Central memory CD8-positive, alpha-beta T cell (primary cell): ENCODE results near the gene TRNT1.

Experiments used
- ATAC-seq: fragments of 150-1000 bp; cut with Tn5 transposase; replicated peaks from 2 replicates; pipeline ENCODE4 v1.10.0; 2022; ENCODE audit warnings: mild to moderate bottlenecking, moderate FRiP score, moderate number of reproducible peaks; ENCODE audit not compliant: poor library complexity, severe bottlenecking; ENCODE audit errors: extremely low read depth
- DNase-seq, 2 donors: peaks; one replicate each; pipeline ENCODE4 v3.0.0; 2021; ENCODE audit warnings: low spot score in 2 of 2
- H3K27ac Mint-ChIP-seq: one replicate; pipeline ENCODE4 v1.8.0; 2022; ENCODE audit warnings: low read depth, mild to moderate bottlenecking, moderate library complexity, mixed read lengths
- H3K27me3 Mint-ChIP-seq: one replicate; pipeline ENCODE4 v1.8.0; 2022; ENCODE audit warnings: mixed read lengths
- H3K36me3 Mint-ChIP-seq: one replicate; pipeline ENCODE4 v1.8.0; 2022; ENCODE audit warnings: mild to moderate bottlenecking, moderate library complexity, mixed read lengths; ENCODE audit not compliant: insufficient read depth
- H3K4me1 Mint-ChIP-seq: one replicate; pipeline ENCODE4 v1.8.0; 2022; ENCODE audit warnings: mixed read lengths
- H3K4me3 Mint-ChIP-seq: one replicate; pipeline ENCODE4 v1.8.0; 2022; ENCODE audit warnings: mild to moderate bottlenecking, moderate library complexity, mixed read lengths
- H3K9me3 Mint-ChIP-seq: one replicate; pipeline ENCODE4 v1.8.0; 2022; ENCODE audit warnings: mixed read lengths

The TRNT1 gene

DNA sequence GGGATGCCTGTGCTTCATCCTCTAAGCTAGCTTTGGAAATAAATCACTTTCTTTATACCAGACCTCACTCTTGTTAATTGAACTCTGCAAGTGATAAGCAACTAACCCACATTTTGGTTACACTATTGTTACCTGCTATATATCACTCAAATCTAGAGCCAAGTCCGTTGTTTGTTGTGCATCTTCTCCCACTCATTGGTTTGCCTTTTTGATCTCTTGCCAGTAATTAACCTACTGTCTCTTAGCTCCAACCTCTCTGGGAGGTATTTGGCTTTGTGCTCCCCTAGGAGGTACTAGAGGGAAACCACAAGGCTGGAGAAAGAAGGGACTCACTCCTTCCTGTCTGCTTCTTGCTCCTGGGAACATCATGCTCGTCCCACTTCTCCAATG is 65.5 kb downstream of the TRNT1 start:
- Mint-ChIP-seq H3K27me3 (no peaks in the 10 kb centered on the region), H3K4me1 (peaks cover 23% of the 10 kb centered on the region), H3K27ac (peak overlapping the region; percentile 81), H3K36me3 (no peaks in the 10 kb centered on the region), H3K9me3 (no peaks in the 10 kb centered on the region), H3K4me3 (peak overlapping the region; percentile 56)
- no peak for DNase-seq
- ATAC-seq = peak; percentile 37

DNA sequence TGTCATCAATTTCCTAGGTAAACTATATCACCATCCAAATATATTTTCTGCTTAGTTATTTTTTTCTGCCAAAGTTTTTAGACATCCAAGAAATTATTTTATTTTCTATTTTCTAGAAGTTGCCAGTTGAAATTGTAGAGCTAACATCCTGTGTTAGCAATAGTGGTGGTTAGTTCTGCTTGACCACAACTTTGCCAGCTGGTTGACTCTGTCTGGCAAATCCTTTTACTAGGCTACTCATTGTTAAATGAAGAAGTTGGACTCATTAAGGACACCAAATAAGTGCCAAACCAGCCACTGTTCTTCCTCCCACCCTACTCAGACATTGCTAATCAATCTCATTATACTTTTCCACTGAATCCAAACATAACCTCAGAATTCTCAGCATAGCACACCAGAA is 68.1 kb downstream of the TRNT1 start:
- Mint-ChIP-seq H3K4me1 (peaks cover 23% of the 10 kb centered on the region), H3K9me3 (no peaks in the 10 kb centered on the region), H3K36me3 (no peaks in the 10 kb centered on the region), H3K4me3 (no peak overlapping the region), H3K27ac (peak overlapping the region; percentile 3), H3K27me3 (no peaks in the 10 kb centered on the region)
- ATAC-seq (no peak), DNase-seq (no peak)

DNA sequence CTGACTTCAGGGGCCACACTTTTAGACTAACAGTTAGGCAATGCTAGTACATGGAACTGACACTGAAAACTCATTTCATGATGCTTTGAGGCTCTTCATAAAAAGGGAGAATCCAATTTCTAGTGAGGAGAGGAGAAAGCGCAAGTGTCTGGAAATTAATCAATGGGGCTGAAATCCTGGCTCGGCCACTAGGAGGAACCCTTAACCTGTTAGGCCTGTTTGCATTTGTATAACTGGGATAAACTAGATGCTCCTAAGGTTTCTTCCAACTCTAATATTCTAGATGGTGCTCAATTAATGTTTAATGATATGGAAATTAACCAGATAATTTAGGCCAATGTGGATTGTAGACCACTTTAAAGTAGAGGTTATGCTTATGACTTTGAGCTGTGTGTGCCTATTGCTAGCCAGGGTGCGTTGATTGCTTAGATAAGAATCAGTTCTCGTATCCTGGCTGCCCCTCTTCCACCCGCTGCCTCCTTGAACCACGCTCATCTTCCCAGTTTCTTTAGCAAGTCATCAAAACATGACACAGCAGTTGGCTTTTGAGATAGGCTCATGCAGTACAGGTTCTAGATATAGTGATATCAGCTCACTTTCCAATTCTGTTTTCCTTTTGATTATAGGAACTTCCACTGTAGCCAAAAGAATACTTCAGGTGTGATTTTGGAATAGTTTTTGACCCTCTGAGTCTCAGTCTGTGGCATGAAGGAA is 69.6 kb downstream of the TRNT1 start:
- H3K9me3 Mint-ChIP-seq = no peaks in the 10 kb centered on the region
- no peaks in the 10 kb centered on the region for H3K27me3 Mint-ChIP-seq
- H3K27ac Mint-ChIP-seq = no peak overlapping the region
- peaks cover 32% of the 10 kb centered on the region for H3K4me1 Mint-ChIP-seq
- no peak overlapping the region for H3K4me3 Mint-ChIP-seq
- peaks cover 2% of the 10 kb centered on the region for H3K36me3 Mint-ChIP-seq
- ATAC-seq (no peak), DNase-seq (no peak)
